H1 (cell line): ENCODE results near the gene NBAS. TPM values are rescaled to one million over a fixed set of nuclear protein-coding genes. Genes with fewer than 3 reads are reported as not detected.

Experiments
- CTCF ChIA-PET: fragments of 300-600 bp; sonication (Branson Sonifier 250); formaldehyde crosslinking; loops from one replicate; lab custom pipeline; 2021; ENCODE audit not compliant: partially characterized antibody; lab: Charles Lee
- POLR2A ChIA-PET: fragments of 300-600 bp; sonication (Branson Sonifier 250); formaldehyde crosslinking; loops from one replicate; lab custom pipeline; 2021; ENCODE audit warnings: inconsistent platforms; ENCODE audit not compliant: partially characterized antibody; lab: Charles Lee
- DNase-seq, 2 experiments: peaks; one replicate each; pipeline versions ENCODE4 v3.0.0 to v3.0.0-alpha.2; 2010 to 2022; ENCODE audit warnings: low spot score in 2 of 2, low read depth in 1 of 2, mixed read lengths in 1 of 2
- FAIRE-seq: peaks from 2 replicates; lab custom pipeline; 2011; peaks lifted over from hg19 to GRCh38; lab: Jason Lieb, UNC
- H2AFZ ChIP-seq: 2 replicates; pipeline ENCODE4 v1.8.1; 2012; ENCODE audit warnings: low read length, inconsistent platforms
- H2AK5ac ChIP-seq: 2 replicates; pipeline ENCODE4 v1.6.1; 2013; ENCODE audit warnings: low read depth, low read length
- H2BK120ac ChIP-seq: replicated peaks from 2 replicates; pipeline ENCODE3; 2013; ENCODE audit warnings: low read depth, low read length, inconsistent platforms
- H2BK12ac ChIP-seq: 2 replicates; pipeline ENCODE4 v1.6.1; 2013; ENCODE audit warnings: low read depth, low read length
- H2BK15ac ChIP-seq: 2 replicates; pipeline ENCODE4 v1.6.1; 2013; ENCODE audit warnings: low read length
- H2BK20ac ChIP-seq: 2 replicates; pipeline ENCODE4 v1.6.1; 2013; ENCODE audit warnings: low read length
- H2BK5ac ChIP-seq: 2 replicates; pipeline ENCODE4 v1.6.1; 2013; ENCODE audit warnings: low read depth, low read length
- H3K14ac ChIP-seq: 2 replicates; pipeline ENCODE4 v1.6.1; 2013; ENCODE audit warnings: inconsistent platforms; ENCODE audit not compliant: insufficient read length
- H3K18ac ChIP-seq: 2 replicates; pipeline ENCODE4 v1.6.1; 2013; ENCODE audit warnings: low read length; ENCODE audit errors: extremely low read depth
- H3K23ac ChIP-seq: 2 replicates; pipeline ENCODE4 v1.6.1; 2013; ENCODE audit warnings: inconsistent platforms; ENCODE audit not compliant: insufficient read length
- H3K23me2 ChIP-seq: 2 replicates; pipeline ENCODE4 v1.6.1; 2013; ENCODE audit warnings: low read depth, low read length
- H3K27ac ChIP-seq: 2 replicates; pipeline ENCODE4 v1.6.1; 2011; ENCODE audit warnings: low read depth, low read length, inconsistent platforms
- H3K27me3 ChIP-seq, 4 experiments: replicated peaks in 1 of 4; 1 replicate in 1 of 4; 2 replicates in 3 of 4; pipeline versions ENCODE4 v1.6.1 to v1.8.1; 2011 to 2013; ENCODE audit warnings: low read length in 3 of 4, mild to moderate bottlenecking in 3 of 4, inconsistent platforms in 2 of 4, mixed read lengths in 2 of 4, moderate library complexity in 1 of 4; ENCODE audit not compliant: control insufficient read depth in 3 of 4, insufficient read depth in 3 of 4; ENCODE audit errors: extremely low read depth in 1 of 4
- H3K36me3 ChIP-seq, 4 experiments: 2 replicates each; pipeline versions ENCODE4 v1.6.1 to v1.8.1; 2011 to 2013; ENCODE audit warnings: mild to moderate bottlenecking in 4 of 4, low read length in 3 of 4, moderate library complexity in 2 of 4, control low read depth in 1 of 4, inconsistent platforms in 1 of 4; ENCODE audit not compliant: insufficient read depth in 4 of 4, control insufficient read depth in 2 of 4
- H3K4ac ChIP-seq: replicated peaks from 2 replicates; pipeline ENCODE3; 2013; ENCODE audit warnings: low read length, low read depth, mixed read lengths, inconsistent platforms; ENCODE audit not compliant: insufficient read length
- H3K4me1 ChIP-seq, 4 experiments: replicated peaks in 1 of 4; 1 replicate in 1 of 4; 2 replicates in 3 of 4; pipeline versions ENCODE4 v1.6.1 to v1.8.1; 2011 to 2013; ENCODE audit warnings: low read length in 3 of 4, inconsistent platforms in 2 of 4, mixed read lengths in 1 of 4; ENCODE audit not compliant: insufficient read depth in 4 of 4, control insufficient read depth in 3 of 4
- H3K4me2 ChIP-seq, 2 experiments: 2 replicates each; pipeline versions ENCODE4 v1.6.1 to v1.8.1; 2011 to 2013; ENCODE audit warnings: low read depth in 2 of 2, low read length in 2 of 2, control low read depth in 1 of 2, inconsistent platforms in 1 of 2, mild to moderate bottlenecking in 1 of 2; ENCODE audit not compliant: insufficient read depth in 1 of 2
- H3K4me3 ChIP-seq, 4 experiments: fragments of 200-600, 300-600 bp in 1 of 4; sonication (generic), shearing (Covaris generic), sonication (Bioruptor Twin) in 1 of 4; 2 replicates each; pipeline versions ENCODE4 v1.5.1 to v1.8.1; 2011 to 2016; ENCODE audit warnings: low read length in 4 of 4, low read depth in 3 of 4, control low read depth in 2 of 4, inconsistent platforms in 2 of 4, mild to moderate bottlenecking in 2 of 4, mixed read lengths in 1 of 4, moderate library complexity in 1 of 4; ENCODE audit not compliant: insufficient read depth in 2 of 4; ENCODE audit errors: extremely low read depth in 1 of 4
- H3K56ac ChIP-seq: replicated peaks from 2 replicates; pipeline ENCODE3; 2013; ENCODE audit warnings: low read depth, mild to moderate bottlenecking, mixed read lengths, low read length, inconsistent platforms; ENCODE audit not compliant: insufficient read length
- H3K79me1 ChIP-seq: 2 replicates; pipeline ENCODE4 v1.6.1; 2013; ENCODE audit warnings: low read depth, low read length, control low read depth
- H3K79me2 ChIP-seq, 2 experiments: 2 replicates each; pipeline versions ENCODE4 v1.6.1 to v1.8.1; 2012 to 2013; ENCODE audit warnings: low read length in 2 of 2, mild to moderate bottlenecking in 2 of 2, inconsistent platforms in 1 of 2; ENCODE audit not compliant: insufficient read depth in 2 of 2, control insufficient read depth in 1 of 2
- H3K9ac ChIP-seq, 4 experiments: replicated peaks in 1 of 4; 1 replicate in 1 of 4; 2 replicates in 3 of 4; pipeline versions ENCODE4 v1.6.1 to v1.8.1; 2011 to 2013; ENCODE audit warnings: low read depth in 3 of 4, low read length in 3 of 4, control low read depth in 2 of 4, mild to moderate bottlenecking in 2 of 4, moderate library complexity in 2 of 4, inconsistent platforms in 1 of 4; ENCODE audit errors: extremely low read depth in 1 of 4
- H3K9me3 ChIP-seq, 2 experiments: 2 replicates each; pipeline versions ENCODE4 v1.6.1 to v1.8.1; 2012 to 2013; ENCODE audit warnings: mild to moderate bottlenecking in 2 of 2, moderate library complexity in 2 of 2, control low read depth in 1 of 2, inconsistent platforms in 1 of 2, low read depth in 1 of 2, low read length in 1 of 2, mixed read lengths in 1 of 2; ENCODE audit not compliant: insufficient read depth in 2 of 2
- H4K20me1 ChIP-seq, 2 experiments: replicated peaks in 1 of 2; 2 replicates each; pipeline versions ENCODE3 to v1.8.1; 2011 to 2013; ENCODE audit warnings: inconsistent platforms in 2 of 2, low read length in 2 of 2, mild to moderate bottlenecking in 1 of 2; ENCODE audit not compliant: insufficient read depth in 2 of 2, control insufficient read depth in 1 of 2
- H4K5ac ChIP-seq: 2 replicates; pipeline ENCODE4 v1.6.1; 2013; ENCODE audit warnings: low read length, low read depth, mixed read lengths, inconsistent platforms; ENCODE audit not compliant: insufficient read length
- H4K8ac ChIP-seq: 2 replicates; pipeline ENCODE4 v1.8.0; 2013; ENCODE audit warnings: mild to moderate bottlenecking, moderate library complexity, low read length, inconsistent platforms; ENCODE audit not compliant: insufficient read depth; ENCODE audit errors: extremely low read depth
- H4K91ac ChIP-seq: replicated peaks from 2 replicates; pipeline ENCODE3; 2013; ENCODE audit warnings: low read length, mixed read lengths, inconsistent platforms; ENCODE audit not compliant: insufficient read length
- ATF3 ChIP-seq: IDR thresholded peaks from 2 replicates; pipeline ENCODE4 v1.6.1; 2011; ENCODE audit warnings: low read depth, mild to moderate bottlenecking, low read length; ENCODE audit not compliant: insufficient read depth
- CBX8 ChIP-seq: fragments of 300-800, 300-1000 bp; sonication (generic); IDR thresholded peaks from 2 replicates; pipeline ENCODE4 v1.7.1; 2016; ENCODE audit warnings: low read depth, low read length, borderline replicate concordance
- CEBPB ChIP-seq: IDR thresholded peaks from 2 replicates; pipeline ENCODE4 v1.6.1; 2012; ENCODE audit warnings: low read depth, low read length
- CHD2 ChIP-seq: IDR thresholded peaks from 2 replicates; pipeline ENCODE4 v1.6.1; 2012; ENCODE audit warnings: low read length, improper control_type of control experiment
- HDAC2 ChIP-seq, 2 experiments: fragments of 300-600 bp in 1 of 2; sonication (generic) in 1 of 2; IDR thresholded peaks; 2 replicates each; pipeline ENCODE4 v1.6.1; 2011 to 2012; ENCODE audit warnings: low read depth in 2 of 2, low read length in 2 of 2, mild to moderate bottlenecking in 2 of 2, moderate library complexity in 2 of 2, borderline replicate concordance in 1 of 2, inconsistent platforms in 1 of 2
- RNF2 ChIP-seq: fragments of 200-900, 300-1000 bp; sonication (generic); IDR thresholded peaks from 2 replicates; pipeline ENCODE4 v1.7.1; 2016; ENCODE audit warnings: borderline replicate concordance, low read depth, mild to moderate bottlenecking, antibody characterized with exemption, low read length; ENCODE audit not compliant: poor library complexity, severe bottlenecking; ENCODE audit errors: missing control alignments
- RXRA ChIP-seq: IDR thresholded peaks from 2 replicates; pipeline ENCODE4 v1.6.1; 2011; ENCODE audit warnings: low read depth, mild to moderate bottlenecking, low read length, moderate library complexity; ENCODE audit not compliant: insufficient read depth
- SP1 ChIP-seq: IDR thresholded peaks from 2 replicates; pipeline ENCODE4 v1.6.1; 2011; ENCODE audit warnings: low read depth, low read length
- TAF1 ChIP-seq: IDR thresholded peaks from 2 replicates; pipeline ENCODE4 v1.6.1; 2011; ENCODE audit warnings: mild to moderate bottlenecking, low read depth, low read length
- TCF12 ChIP-seq: IDR thresholded peaks from 2 replicates; pipeline ENCODE4 v1.6.1; 2011; ENCODE audit warnings: low read depth, mild to moderate bottlenecking, low read length
- WGBS, 2 experiments: shearing (Covaris generic) in 1 of 2; methylation state at CpG; one replicate each; pipeline versions ENCODE4 v1.1.6 to v1.1.7; 2013 to 2015; ENCODE audit warnings: low lambda C conversion rate in 2 of 2, mixed read lengths in 2 of 2, inconsistent platforms in 1 of 2, low coverage in 1 of 2, missing lambda C conversion rate in 1 of 2; ENCODE audit not compliant: insufficient replicate concordance in 2 of 2, insufficient coverage in 1 of 2, insufficient read length in 1 of 2; ENCODE audit errors: extremely low coverage in 1 of 2, missing lambda C conversion rate in 1 of 2; 5-methylcytosine and 5-hydroxymethylcytosine counted together
- polyA plus RNA-seq, 7 experiments: library from polyadenylated mRNA; depleted of rRNA in 3 of 7; stranded (reverse) in 5 of 7; unstranded in 2 of 7; fragments of >200 nt in 5 of 7; fragments of 200-250 nt in 2 of 7; gene quantifications; 1 replicate in 5 of 7; 2 replicates in 1 of 7; 4 replicates in 1 of 7; pipeline versions ENCODE4 v1.2.1 to v1.2.3, GENCODE V29; 2011 to 2013; ENCODE audit warnings: missing spikeins in 2 of 7, mixed read lengths in 2 of 7
- total RNA-seq: library from RNA; stranded (reverse); fragmentation: NEBNext Ultra II Directional; extraction: Animal tissue kit (Norgen Biotek cat#: 25700); gene quantifications from 2 replicates; pipeline ENCODE4 v1.2.1, GENCODE V29; 2021
- TF ChIP-seq, protein P1 (sequence below): IDR thresholded peaks from 2 replicates; pipeline ENCODE4 v1.6.1; 2011; ENCODE audit warnings: low read length, improper control_type of control experiment

The NBAS gene
- total and polyA plus RNA-seq, 2 of the 8 experiments (the other 6 are each of a cell fraction or from before 2014, with no cell fraction given): 19.6 to 34.8 TPM

DNA sequence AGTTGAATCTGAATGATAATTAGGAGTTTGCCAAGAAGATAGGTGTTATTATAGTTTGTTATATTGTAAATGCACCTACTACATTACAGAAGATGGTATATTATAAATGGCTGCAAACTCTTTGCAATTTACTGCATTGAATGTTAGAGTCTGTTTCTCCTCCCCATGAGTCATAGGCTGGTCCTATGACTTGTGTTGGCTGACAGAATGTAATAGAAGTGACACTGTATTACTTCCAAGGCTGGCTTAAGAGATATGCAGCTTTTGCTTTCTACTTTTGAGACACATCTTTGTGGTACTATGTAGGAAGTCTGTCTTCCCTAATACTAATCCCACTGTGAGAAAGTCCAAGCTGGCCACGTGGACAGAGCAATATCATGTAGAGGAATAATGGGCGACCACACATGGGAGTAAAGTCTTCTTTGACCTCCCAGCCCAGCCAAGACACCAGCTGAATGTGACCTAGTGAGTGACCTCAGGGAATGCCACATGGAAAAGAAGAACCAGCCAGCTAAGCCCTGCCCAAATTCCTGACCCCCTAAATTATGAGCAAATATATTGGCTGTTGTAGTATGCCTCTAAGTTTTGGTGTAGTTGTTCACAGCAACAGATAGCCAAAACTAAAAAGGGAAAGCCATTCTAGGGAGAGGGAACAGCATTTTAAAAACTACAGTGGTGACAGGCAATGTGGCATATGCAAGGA is 23.8 kb upstream of the NBAS start:
- ChIA-PET CTCF (interaction anchor here (0.6 to 6.2 kb wide), 3 partner anchors 9 to 1328 kb away, joined by 3 to 51 read pairs (median 3); no protein-coding TSS in a partner anchor), POLR2A (interaction anchor here (0.7 kb wide), 1 partner anchor 25 kb away, joined by 3 read pairs; no protein-coding TSS in a partner anchor)
- WGBS, 2 experiments: 92% methylated on average over 2 of the region's 2 CpGs; no CpG with 5 or more reads in 1 of the 2 experiments
- TF ChIP-seq RNF2 (no peak), CBX8 (no peak), TCF12 (no peak), RXRA (no peak), TAF1 (no peak), CHD2 (no peak), HDAC2 (IDR thresholded peaks at IDR 0.05; ENCODE audit: borderline replicate concordance in 1 of 2, low read depth in 2 of 2, low read length in 2 of 2) (no peak), CEBPB (no peak), ATF3 (no peak), SP1 (no peak)
- TF ChIP-seq, protein P1, sequence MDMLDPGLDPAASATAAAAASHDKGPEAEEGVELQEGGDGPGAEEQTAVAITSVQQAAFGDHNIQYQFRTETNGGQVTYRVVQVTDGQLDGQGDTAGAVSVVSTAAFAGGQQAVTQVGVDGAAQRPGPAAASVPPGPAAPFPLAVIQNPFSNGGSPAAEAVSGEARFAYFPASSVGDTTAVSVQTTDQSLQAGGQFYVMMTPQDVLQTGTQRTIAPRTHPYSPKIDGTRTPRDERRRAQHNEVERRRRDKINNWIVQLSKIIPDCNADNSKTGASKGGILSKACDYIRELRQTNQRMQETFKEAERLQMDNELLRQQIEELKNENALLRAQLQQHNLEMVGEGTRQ: no peak

More for the DNA sequence above, 23.8 kb upstream of the NBAS start:
- no peak overlapping the region for H3K56ac ChIP-seq
- H4K91ac ChIP-seq: no peak overlapping the region
- H2BK20ac ChIP-seq: no peak overlapping the region
- H3K9ac ChIP-seq: no peak overlapping the region
- no peak overlapping the region for H4K8ac ChIP-seq
- H3K23ac ChIP-seq: no peak overlapping the region
- H3K23me2 ChIP-seq: no peaks in the 10 kb centered on the region
- H4K5ac ChIP-seq: no peak overlapping the region
- no peak overlapping the region for H2AK5ac ChIP-seq
- no peak overlapping the region for H2BK5ac ChIP-seq
- no peak overlapping the region for H2BK15ac ChIP-seq
- H3K79me1 ChIP-seq: no peaks in the 10 kb centered on the region; the same call in 1 of the 2 replicates
- no peak overlapping the region for H3K4me3 ChIP-seq
- no peaks in the 10 kb centered on the region for H3K36me3 ChIP-seq
- no peak overlapping the region for H2BK120ac ChIP-seq
- H3K4me1 ChIP-seq: no peaks in the 10 kb centered on the region
- DNase-seq: no peak
- no peaks in the 10 kb centered on the region for H3K27me3 ChIP-seq
- no peak overlapping the region for H3K4ac ChIP-seq
- no peak overlapping the region for H3K18ac ChIP-seq
- no peaks in the 10 kb centered on the region for H3K9me3 ChIP-seq
- FAIRE-seq: no peak
- no peak overlapping the region for H2BK12ac ChIP-seq
- H4K20me1 ChIP-seq: no peaks in the 10 kb centered on the region
- H3K4me2 ChIP-seq: no peak overlapping the region
- no peak overlapping the region for H2AFZ ChIP-seq
- no peaks in the 10 kb centered on the region for H3K79me2 ChIP-seq
- H3K14ac ChIP-seq: no peak overlapping the region
- no peak overlapping the region for H3K27ac ChIP-seq
